ENCODE data around the gene PRRT2. TPM values are rescaled to one million over a fixed set of nuclear protein-coding genes. Genes with fewer than 3 reads are reported as not detected.

The PRRT2 gene
- total and polyA plus RNA-seq, 10 of the 15 experiments (the other 5 are each of a cell fraction or from before 2014, with no cell fraction given): 0.08 to 0.49 (median 0.12) TPM; not detected in 4

- TF ChIP-seq NRF1 (conservative IDR thresholded peaks at IDR 0.05; ENCODE audit: low read depth, low read length) (peak; percentile 95), POLR2AphosphoS5 (IDR thresholded peaks at IDR 0.05; ENCODE audit: low read length) (peak; percentile 75), CREM (IDR thresholded peaks at IDR 0.05; ENCODE audit: low read depth) (peak; percentile 74), IKZF1 (conservative IDR thresholded peaks at IDR 0.05) (peak; percentile 91), RCOR1 (conservative IDR thresholded peaks at IDR 0.05; ENCODE audit: low read depth, low read length) (0 out of 2 replicates have a peak, but pooled peaks have one; percentile 49), RBBP5 (conservative IDR thresholded peaks at IDR 0.05) (no peak), MYB (IDR thresholded peaks at IDR 0.05; ENCODE audit: borderline replicate concordance, low read depth, low read length) (peak; percentile 67; the same call in 1 of the 2 replicates), SIN3A (IDR thresholded peaks at IDR 0.05; ENCODE audit: low read depth, low read length) (peak; percentile 97), YY1 (IDR thresholded peaks at IDR 0.05; ENCODE audit: low read depth, low read length) (peak; percentile 98), PAX8 (IDR thresholded peaks at IDR 0.05) (no peak), RAD21 (IDR thresholded peaks at IDR 0.05; ENCODE audit: insufficient read depth, low read depth, low read length) (peak; percentile 61), NFYB (IDR thresholded peaks at IDR 0.05; ENCODE audit: insufficient read depth, low read depth, low read length) (peak; percentile 94), HDAC2 (IDR thresholded peaks at IDR 0.05) (no peak)
- TF ChIP-seq, protein P1, sequence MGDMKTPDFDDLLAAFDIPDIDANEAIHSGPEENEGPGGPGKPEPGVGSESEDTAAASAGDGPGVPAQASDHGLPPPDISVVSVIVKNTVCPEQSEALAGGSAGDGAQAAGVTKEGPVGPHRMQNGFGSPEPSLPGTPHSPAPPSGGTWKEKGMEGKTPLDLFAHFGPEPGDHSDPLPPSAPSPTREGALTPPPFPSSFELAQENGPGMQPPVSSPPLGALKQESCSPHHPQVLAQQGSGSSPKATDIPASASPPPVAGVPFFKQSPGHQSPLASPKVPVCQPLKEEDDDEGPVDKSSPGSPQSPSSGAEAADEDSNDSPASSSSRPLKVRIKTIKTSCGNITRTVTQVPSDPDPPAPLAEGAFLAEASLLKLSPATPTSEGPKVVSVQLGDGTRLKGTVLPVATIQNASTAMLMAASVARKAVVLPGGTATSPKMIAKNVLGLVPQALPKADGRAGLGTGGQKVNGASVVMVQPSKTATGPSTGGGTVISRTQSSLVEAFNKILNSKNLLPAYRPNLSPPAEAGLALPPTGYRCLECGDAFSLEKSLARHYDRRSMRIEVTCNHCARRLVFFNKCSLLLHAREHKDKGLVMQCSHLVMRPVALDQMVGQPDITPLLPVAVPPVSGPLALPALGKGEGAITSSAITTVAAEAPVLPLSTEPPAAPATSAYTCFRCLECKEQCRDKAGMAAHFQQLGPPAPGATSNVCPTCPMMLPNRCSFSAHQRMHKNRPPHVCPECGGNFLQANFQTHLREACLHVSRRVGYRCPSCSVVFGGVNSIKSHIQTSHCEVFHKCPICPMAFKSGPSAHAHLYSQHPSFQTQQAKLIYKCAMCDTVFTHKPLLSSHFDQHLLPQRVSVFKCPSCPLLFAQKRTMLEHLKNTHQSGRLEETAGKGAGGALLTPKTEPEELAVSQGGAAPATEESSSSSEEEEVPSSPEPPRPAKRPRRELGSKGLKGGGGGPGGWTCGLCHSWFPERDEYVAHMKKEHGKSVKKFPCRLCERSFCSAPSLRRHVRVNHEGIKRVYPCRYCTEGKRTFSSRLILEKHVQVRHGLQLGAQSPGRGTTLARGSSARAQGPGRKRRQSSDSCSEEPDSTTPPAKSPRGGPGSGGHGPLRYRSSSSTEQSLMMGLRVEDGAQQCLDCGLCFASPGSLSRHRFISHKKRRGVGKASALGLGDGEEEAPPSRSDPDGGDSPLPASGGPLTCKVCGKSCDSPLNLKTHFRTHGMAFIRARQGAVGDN (IDR thresholded peaks at IDR 0.05): peak; percentile 32; the same call in 1 of the 2 replicates
Measured at GRCh38 chr16:29790183-29790948, 21.6 kb upstream of the PRRT2 start, which contains the start of gene KIF22 (continued).

Data from GM12878 (cell line).